D721Med (cell line): ENCODE measurements around the gene CHCHD6.

ENCODE experiments used
- DNase-seq: peaks from one replicate; pipeline ENCODE4 v3.0.0; 2011; ENCODE audit warnings: low spot score; ENCODE audit not compliant: insufficient read length
- FAIRE-seq: peaks from 2 replicates; lab custom pipeline; 2011; peaks lifted over from hg19 to GRCh38; lab: Jason Lieb, UNC
- CTCF ChIP-seq: IDR thresholded peaks from 2 replicates; pipeline ENCODE4 v1.5.1; 2012; ENCODE audit warnings: mild to moderate bottlenecking, control low read depth; ENCODE audit not compliant: insufficient read depth; ENCODE audit errors: missing control alignments

The CHCHD6 gene

DNA sequence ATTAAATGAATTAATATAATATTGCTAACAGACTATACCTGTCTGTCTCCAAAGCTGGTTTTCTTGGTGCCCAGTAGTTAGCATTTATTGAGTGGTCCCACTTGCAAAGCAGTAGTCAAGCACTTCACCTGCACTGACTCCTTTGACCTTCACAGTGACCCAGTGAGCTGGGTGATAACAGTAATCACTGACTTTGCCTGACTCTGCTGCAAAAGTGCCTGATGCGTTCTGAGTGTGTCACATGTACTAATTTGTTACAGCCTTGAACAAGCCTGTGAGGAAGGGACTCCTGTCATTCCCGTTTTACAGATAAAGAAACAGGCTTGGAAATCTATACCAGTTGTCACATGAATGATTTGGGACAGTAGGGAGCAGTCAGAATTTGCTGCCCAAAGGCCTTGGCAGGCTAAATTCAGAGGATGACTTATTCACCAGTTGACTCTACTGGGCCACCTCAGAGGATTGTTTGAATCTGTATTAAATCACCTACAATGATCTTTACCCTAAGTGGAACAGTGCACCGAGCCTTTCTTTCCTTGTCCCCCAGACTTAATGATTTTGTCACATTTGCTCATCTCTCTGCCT is 162.2 kb downstream of the CHCHD6 start:
- TF ChIP-seq CTCF, result no peak
- DNase-seq (no peak), FAIRE-seq (no peak)

DNA sequence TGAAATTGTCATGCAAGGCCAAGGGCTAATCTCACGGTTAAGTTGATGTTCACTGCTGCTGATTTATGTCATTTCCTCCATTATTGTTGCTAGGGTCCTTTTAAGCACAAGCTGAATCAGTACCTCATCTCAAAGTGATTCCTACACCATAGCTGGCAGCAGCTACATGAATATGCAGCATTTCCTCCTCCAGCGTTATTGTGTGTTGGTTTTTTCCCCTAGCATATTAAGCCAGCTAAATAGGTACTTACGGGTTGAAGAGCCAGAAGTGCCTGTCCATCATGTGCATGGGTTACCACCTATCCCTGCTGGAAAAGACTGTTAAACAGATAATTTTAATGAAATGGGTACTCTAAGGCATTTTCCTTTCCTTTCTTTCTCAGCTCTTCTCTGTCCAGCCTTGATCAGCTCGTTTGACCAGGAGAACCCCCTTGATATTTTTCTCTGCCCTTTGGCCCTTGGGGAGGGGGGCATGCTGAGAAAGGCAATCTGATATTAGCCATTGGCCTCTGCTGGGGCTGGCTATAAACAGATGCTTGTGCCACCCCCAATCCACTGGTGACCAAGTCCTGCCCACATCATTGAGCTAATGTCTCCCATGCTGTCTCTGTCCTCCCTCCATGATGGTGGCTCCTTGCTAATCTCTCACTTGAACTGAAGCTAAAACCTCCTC is 163.3 kb downstream of the CHCHD6 start:
- FAIRE-seq (no peak), DNase-seq (no peak)
- TF ChIP-seq CTCF, result no peak

GRCh38 chr3:126867863-126868200 is 163.8 kb downstream of the CHCHD6 start:
- no peak for TF ChIP-seq CTCF
- DNase-seq (no peak), FAIRE-seq (no peak)

- DNase-seq (no peak), FAIRE-seq (no peak)
- no peak for TF ChIP-seq CTCF
Measured at GRCh38 chr3:126870608-126871210, 166.7 kb downstream of the CHCHD6 start.

DNA sequence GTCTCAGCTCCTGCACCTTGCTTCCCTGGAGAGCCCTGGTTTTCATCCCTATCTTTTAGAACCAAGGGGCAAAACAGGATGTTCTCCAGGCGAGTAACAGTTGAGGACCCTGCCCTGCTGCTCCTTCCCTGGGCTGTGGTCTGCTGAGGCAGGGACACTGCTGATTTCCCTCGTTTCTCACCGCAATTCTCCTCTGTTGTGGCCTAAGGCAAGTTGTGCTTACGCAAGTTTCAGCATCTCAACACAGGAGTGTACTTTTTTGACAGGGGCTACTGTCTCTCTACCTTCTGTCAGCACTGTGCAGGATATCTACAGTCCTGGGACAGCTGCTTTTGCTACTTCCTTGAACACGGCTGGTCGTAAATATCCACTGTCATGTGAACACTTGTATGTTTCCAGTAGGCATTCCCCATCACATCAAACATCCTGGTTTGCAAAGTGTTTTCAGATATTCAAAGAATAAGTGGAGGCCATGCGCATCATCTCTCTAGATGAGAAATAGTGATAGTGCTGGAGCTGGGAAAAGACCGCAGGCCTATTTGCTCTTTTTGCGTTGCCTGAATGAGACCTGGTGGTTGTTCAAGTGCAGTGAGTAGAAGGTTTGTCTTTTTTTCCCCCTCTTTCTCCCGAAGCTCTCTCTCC is 168.8 kb downstream of the CHCHD6 start:
- no peak for DNase-seq
- FAIRE-seq, result no peak
- TF ChIP-seq CTCF, result no peak

DNA sequence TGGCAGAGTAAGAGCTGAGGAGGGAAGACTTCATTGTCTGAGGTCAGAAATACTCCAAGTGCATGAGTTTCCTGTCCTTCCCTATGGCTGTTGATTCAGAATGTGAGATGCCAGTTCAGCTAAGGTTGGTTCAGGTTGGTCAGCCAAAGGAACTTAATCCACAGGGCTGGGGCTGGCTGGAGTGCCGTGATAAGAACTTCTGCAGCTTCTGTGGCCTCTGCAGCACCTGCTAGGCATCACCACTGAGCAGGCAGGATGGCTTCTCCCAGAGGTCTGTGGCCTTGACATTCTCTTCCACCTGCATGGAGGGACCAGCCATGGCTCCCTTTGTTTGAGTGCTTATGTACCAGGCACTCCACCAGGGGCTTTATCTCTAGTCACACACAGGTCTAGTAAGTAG is 169.4 kb downstream of the CHCHD6 start:
- DNase-seq (no peak), FAIRE-seq (no peak)
- TF ChIP-seq CTCF, result no peak
